ENCODE measurements around the gene IL21R.

GRCh38 chr16:27485126-27485525, 83.2 kb downstream of the IL21R start:
- no peak for TF ChIP-seq YY1 (tag by site-specific recombination; IDR thresholded peaks at IDR 0.05)
- no peak for TF ChIP-seq ZBTB48 (tag by site-specific recombination; IDR thresholded peaks at IDR 0.05)
- TF ChIP-seq CTCF (tag by site-specific recombination; IDR thresholded peaks at IDR 0.05), result no peak
- no peak for TF ChIP-seq ZNF398 (tag by site-specific recombination; IDR thresholded peaks at IDR 0.05)
- no peak for TF ChIP-seq ZSCAN23 (tag by site-specific recombination; IDR thresholded peaks at IDR 0.05)

All from HEK293 (cell line).